MCF 10A (cell line): ENCODE results near the gene WDFY3. TPM values are rescaled to one million over a fixed set of nuclear protein-coding genes. Genes with fewer than 3 reads are reported as not detected.
"Not testable (repeated sequence)": the region's sequence is repeated elsewhere in the genome, so short reads cannot be mapped to it uniquely, and the experiment has no call there.

Source experiments
- BruUV-seq: library from RNA; stranded (reverse); fragments of 400-500 nt; replicated peaks from 2 replicates; lab custom pipeline; 2021; lab: Mats Ljungman, UMichigan
- CTCF ChIA-PET: fragments of 300-600 bp; sonication (Branson Sonifier 250); formaldehyde crosslinking; extraction: SDS; loops from one replicate; lab custom pipeline; 2021; ENCODE audit warnings: antibody characterized with exemption, inconsistent platforms; lab: Yijun Ruan, JAX
- POLR2A ChIA-PET: fragments of 300-600, 350-650 bp; sonication (Branson Sonifier 250); formaldehyde crosslinking; extraction: SDS; loops from one replicate; lab custom pipeline; 2020; ENCODE audit warnings: antibody characterized with exemption, inconsistent platforms; lab: Yijun Ruan, JAX
- DNase-seq: peaks from one replicate; pipeline ENCODE4 v3.0.0-alpha.2; 2018; ENCODE audit not compliant: unreplicated experiment
- H3K27ac Mint-ChIP-seq: one replicate; pipeline ENCODE4 v1.8.0; 2022; ENCODE audit warnings: mild to moderate bottlenecking, low read depth, mixed read lengths; ENCODE audit not compliant: unreplicated experiment
- H3K27me3 Mint-ChIP-seq: one replicate; pipeline ENCODE4 v1.8.0; 2022; ENCODE audit warnings: mixed read lengths; ENCODE audit not compliant: insufficient read depth, unreplicated experiment
- H3K36me3 Mint-ChIP-seq: one replicate; pipeline ENCODE4 v1.8.0; 2022; ENCODE audit warnings: mild to moderate bottlenecking, moderate library complexity, mixed read lengths; ENCODE audit not compliant: insufficient read depth, unreplicated experiment
- H3K4me1 Mint-ChIP-seq: one replicate; pipeline ENCODE4 v1.8.0; 2022; ENCODE audit warnings: mixed read lengths; ENCODE audit not compliant: insufficient read depth, unreplicated experiment
- H3K4me3 Mint-ChIP-seq: one replicate; pipeline ENCODE4 v1.8.0; 2022; ENCODE audit warnings: mild to moderate bottlenecking, moderate library complexity, mixed read lengths; ENCODE audit not compliant: unreplicated experiment
- H3K9me3 Mint-ChIP-seq: one replicate; pipeline ENCODE4 v1.8.0; 2022; ENCODE audit warnings: mixed read lengths; ENCODE audit not compliant: unreplicated experiment
- CTCF ChIP-seq: fragments of 200-600 bp; IDR thresholded peaks from one replicate; pipeline ENCODE4 v1.8.0; 2022; ENCODE audit warnings: antibody characterized with exemption, mild to moderate bottlenecking; ENCODE audit not compliant: unreplicated experiment
- intact Hi-C: fragments of 100-400 bp; cut with micrococcal nuclease; formaldehyde crosslinking; loops from 2 replicates; pipeline ENCODE4 v1.14.1; 2022
- total RNA-seq: library from RNA; stranded (reverse); gene quantifications from 2 replicates; pipeline ENCODE4 v1.2.3, GENCODE V29; 2022

WDFY3 gene
- total RNA-seq, 1 experiment from 2014 or later, result 90.7 TPM

- H3K9me3 Mint-ChIP-seq, result no peaks in the 10 kb centered on the region
- H3K4me3 Mint-ChIP-seq, result no peak overlapping the region
- H3K27ac Mint-ChIP-seq, result no peak overlapping the region
- H3K36me3 Mint-ChIP-seq, result peaks cover 55% of the 10 kb centered on the region
- POLR2A ChIA-PET, result interaction anchor here (1.2 kb wide), 1 partner anchor 29 kb away, joined by 3 read pairs; no protein-coding TSS in a partner anchor
- TF ChIP-seq CTCF, result no peak
- no peak for DNase-seq
- intact Hi-C loops, result no loop called here
- H3K27me3 Mint-ChIP-seq, result no peaks in the 10 kb centered on the region
- peaks cover 17% of the 10 kb centered on the region for H3K4me1 Mint-ChIP-seq
- CTCF ChIA-PET, result interaction anchor here (0.5 kb wide), 1 partner anchor 56 kb away, joined by 3 read pairs; no protein-coding TSS in a partner anchor
- no TSS peak for BruUV-seq
Measured at GRCh38 chr4:84688605-84689004, 277.9 kb downstream of the WDFY3 start.

GRCh38 chr4:84685105-84685504, 281.4 kb downstream of the WDFY3 start:
- BruUV-seq, result no TSS peak
- no peaks in the 10 kb centered on the region for H3K27me3 Mint-ChIP-seq
- H3K36me3 Mint-ChIP-seq, result peaks cover 53% of the 10 kb centered on the region
- TF ChIP-seq CTCF, result no peak
- POLR2A ChIA-PET, result interaction anchor here (1.3 kb wide), 1 partner anchor 100 kb away, joined by 3 read pairs; no protein-coding TSS in a partner anchor
- CTCF ChIA-PET, result no interaction called here
- no peak overlapping the region for H3K27ac Mint-ChIP-seq
- H3K9me3 Mint-ChIP-seq, result no peaks in the 10 kb centered on the region
- DNase-seq, result no peak
- H3K4me1 Mint-ChIP-seq, result peaks cover 10% of the 10 kb centered on the region
- no peak overlapping the region for H3K4me3 Mint-ChIP-seq
- intact Hi-C loops, result no loop called here

- H3K4me1 Mint-ChIP-seq, result peaks cover 9% of the 10 kb centered on the region
- H3K36me3 Mint-ChIP-seq, result peaks cover 60% of the 10 kb centered on the region
- no peak for DNase-seq
- BruUV-seq, result no TSS peak
- intact Hi-C loops, result no loop called here
- CTCF ChIA-PET, result interaction anchor here (1.0 kb wide), 1 partner anchor 287 kb away, joined by 3 read pairs; no protein-coding TSS in a partner anchor
- no peak for TF ChIP-seq CTCF
- no peak overlapping the region for H3K27ac Mint-ChIP-seq
- POLR2A ChIA-PET, result no interaction called here
- H3K4me3 Mint-ChIP-seq, result no peak overlapping the region
- no peaks in the 10 kb centered on the region for H3K27me3 Mint-ChIP-seq
- H3K9me3 Mint-ChIP-seq, result no peaks in the 10 kb centered on the region
Measured at GRCh38 chr4:84684361-84684760, 282.1 kb downstream of the WDFY3 start.

- peaks cover 65% of the 10 kb centered on the region for H3K36me3 Mint-ChIP-seq
- H3K27ac Mint-ChIP-seq, result no peak overlapping the region
- no peaks in the 10 kb centered on the region for H3K9me3 Mint-ChIP-seq
- CTCF ChIA-PET, result interaction anchor here (0.6 to 1.0 kb wide), 3 partner anchors 10 to 913 kb away, joined by 3 read pairs; no protein-coding TSS in a partner anchor
- POLR2A ChIA-PET, result interaction anchor here (1.0 to 1.4 kb wide), 2 partner anchors 8 to 52 kb away, joined by 3 to 4 read pairs; no protein-coding TSS in a partner anchor
- peaks cover 9% of the 10 kb centered on the region for H3K4me1 Mint-ChIP-seq
- intact Hi-C loops, result no loop called here
- H3K4me3 Mint-ChIP-seq, result no peak overlapping the region
- no peak for TF ChIP-seq CTCF
- H3K27me3 Mint-ChIP-seq, result no peaks in the 10 kb centered on the region
- no TSS peak for BruUV-seq
- DNase-seq, result no peak
Measured at GRCh38 chr4:84683064-84683850, 283.2 kb downstream of the WDFY3 start.

GRCh38 chr4:84682661-84683060, 283.8 kb downstream of the WDFY3 start:
- DNase-seq, H3K27ac Mint-ChIP-seq, H3K4me3 Mint-ChIP-seq, H3K27me3 Mint-ChIP-seq, BruUV-seq, H3K9me3 Mint-ChIP-seq, H3K4me1 Mint-ChIP-seq, intact Hi-C loops: not testable (repeated sequence)
- ChIA-PET POLR2A (interaction anchor here (0.9 to 1.4 kb wide), 3 partner anchors 9 to 100 kb away, joined by 3 to 4 read pairs (median 3); partner anchors contain the start of gene CDS1), CTCF (interaction anchor here (0.6 to 0.8 kb wide), 3 partner anchors 9 to 913 kb away, joined by 3 to 4 read pairs (median 3); no protein-coding TSS in a partner anchor)
- H3K36me3 Mint-ChIP-seq, result peaks cover 65% of the 10 kb centered on the region
